ENCODE results near the gene TUBB2A.

- TF ChIP-seq CTCF (IDR thresholded peaks at IDR 0.05 in 8 of 11, conservative IDR thresholded peaks at IDR 0.05 in 3 of 11) (no peak), POLR2AphosphoS5 (IDR thresholded peaks at IDR 0.05) (no peak), POLR2A (IDR thresholded peaks at IDR 0.05) (no peak)
Measured at GRCh38 chr6:3138341-3138740, 19.0 kb downstream of the TUBB2A start.
